H1 (cell line): Measurements from ENCODE around the gene TCERG1L. TPM values are rescaled to one million over a fixed set of nuclear protein-coding genes. Genes with fewer than 3 reads are reported as not detected.

Experiments
- CTCF ChIA-PET: fragments of 300-600 bp; sonication (Branson Sonifier 250); formaldehyde crosslinking; loops from one replicate; lab custom pipeline; 2021; ENCODE audit not compliant: partially characterized antibody; lab: Charles Lee
- POLR2A ChIA-PET: fragments of 300-600 bp; sonication (Branson Sonifier 250); formaldehyde crosslinking; loops from one replicate; lab custom pipeline; 2021; ENCODE audit warnings: inconsistent platforms; ENCODE audit not compliant: partially characterized antibody; lab: Charles Lee
- DNase-seq, 2 experiments: peaks; one replicate each; pipeline versions ENCODE4 v3.0.0 to v3.0.0-alpha.2; 2010 to 2022; ENCODE audit warnings: low spot score in 2 of 2, low read depth in 1 of 2, mixed read lengths in 1 of 2
- FAIRE-seq: peaks from 2 replicates; lab custom pipeline; 2011; peaks lifted over from hg19 to GRCh38; lab: Jason Lieb, UNC
- H2AFZ ChIP-seq: 2 replicates; pipeline ENCODE4 v1.8.1; 2012; ENCODE audit warnings: low read length, inconsistent platforms
- H2AK5ac ChIP-seq: 2 replicates; pipeline ENCODE4 v1.6.1; 2013; ENCODE audit warnings: low read depth, low read length
- H2BK120ac ChIP-seq: replicated peaks from 2 replicates; pipeline ENCODE3; 2013; ENCODE audit warnings: low read depth, low read length, inconsistent platforms
- H2BK12ac ChIP-seq: 2 replicates; pipeline ENCODE4 v1.6.1; 2013; ENCODE audit warnings: low read depth, low read length
- H2BK15ac ChIP-seq: 2 replicates; pipeline ENCODE4 v1.6.1; 2013; ENCODE audit warnings: low read length
- H2BK20ac ChIP-seq: 2 replicates; pipeline ENCODE4 v1.6.1; 2013; ENCODE audit warnings: low read length
- H2BK5ac ChIP-seq: 2 replicates; pipeline ENCODE4 v1.6.1; 2013; ENCODE audit warnings: low read depth, low read length
- H3K14ac ChIP-seq: 2 replicates; pipeline ENCODE4 v1.6.1; 2013; ENCODE audit warnings: inconsistent platforms; ENCODE audit not compliant: insufficient read length
- H3K18ac ChIP-seq: 2 replicates; pipeline ENCODE4 v1.6.1; 2013; ENCODE audit warnings: low read length; ENCODE audit errors: extremely low read depth
- H3K23ac ChIP-seq: 2 replicates; pipeline ENCODE4 v1.6.1; 2013; ENCODE audit warnings: inconsistent platforms; ENCODE audit not compliant: insufficient read length
- H3K23me2 ChIP-seq: 2 replicates; pipeline ENCODE4 v1.6.1; 2013; ENCODE audit warnings: low read depth, low read length
- H3K27ac ChIP-seq: 2 replicates; pipeline ENCODE4 v1.6.1; 2011; ENCODE audit warnings: low read depth, low read length, inconsistent platforms
- H3K27me3 ChIP-seq, 4 experiments: replicated peaks in 1 of 4; 1 replicate in 1 of 4; 2 replicates in 3 of 4; pipeline versions ENCODE4 v1.6.1 to v1.8.1; 2011 to 2013; ENCODE audit warnings: low read length in 3 of 4, mild to moderate bottlenecking in 3 of 4, inconsistent platforms in 2 of 4, mixed read lengths in 2 of 4, moderate library complexity in 1 of 4; ENCODE audit not compliant: control insufficient read depth in 3 of 4, insufficient read depth in 3 of 4; ENCODE audit errors: extremely low read depth in 1 of 4
- H3K36me3 ChIP-seq, 4 experiments: 2 replicates each; pipeline versions ENCODE4 v1.6.1 to v1.8.1; 2011 to 2013; ENCODE audit warnings: mild to moderate bottlenecking in 4 of 4, low read length in 3 of 4, moderate library complexity in 2 of 4, control low read depth in 1 of 4, inconsistent platforms in 1 of 4; ENCODE audit not compliant: insufficient read depth in 4 of 4, control insufficient read depth in 2 of 4
- H3K4ac ChIP-seq: replicated peaks from 2 replicates; pipeline ENCODE3; 2013; ENCODE audit warnings: low read length, low read depth, mixed read lengths, inconsistent platforms; ENCODE audit not compliant: insufficient read length
- H3K4me1 ChIP-seq, 4 experiments: replicated peaks in 1 of 4; 1 replicate in 1 of 4; 2 replicates in 3 of 4; pipeline versions ENCODE4 v1.6.1 to v1.8.1; 2011 to 2013; ENCODE audit warnings: low read length in 3 of 4, inconsistent platforms in 2 of 4, mixed read lengths in 1 of 4; ENCODE audit not compliant: insufficient read depth in 4 of 4, control insufficient read depth in 3 of 4
- H3K4me2 ChIP-seq, 2 experiments: 2 replicates each; pipeline versions ENCODE4 v1.6.1 to v1.8.1; 2011 to 2013; ENCODE audit warnings: low read depth in 2 of 2, low read length in 2 of 2, control low read depth in 1 of 2, inconsistent platforms in 1 of 2, mild to moderate bottlenecking in 1 of 2; ENCODE audit not compliant: insufficient read depth in 1 of 2
- H3K4me3 ChIP-seq, 4 experiments: fragments of 200-600, 300-600 bp in 1 of 4; sonication (generic), shearing (Covaris generic), sonication (Bioruptor Twin) in 1 of 4; 2 replicates each; pipeline versions ENCODE4 v1.5.1 to v1.8.1; 2011 to 2016; ENCODE audit warnings: low read length in 4 of 4, low read depth in 3 of 4, control low read depth in 2 of 4, inconsistent platforms in 2 of 4, mild to moderate bottlenecking in 2 of 4, mixed read lengths in 1 of 4, moderate library complexity in 1 of 4; ENCODE audit not compliant: insufficient read depth in 2 of 4; ENCODE audit errors: extremely low read depth in 1 of 4
- H3K56ac ChIP-seq: replicated peaks from 2 replicates; pipeline ENCODE3; 2013; ENCODE audit warnings: low read depth, mild to moderate bottlenecking, mixed read lengths, low read length, inconsistent platforms; ENCODE audit not compliant: insufficient read length
- H3K79me1 ChIP-seq: 2 replicates; pipeline ENCODE4 v1.6.1; 2013; ENCODE audit warnings: low read depth, low read length, control low read depth
- H3K79me2 ChIP-seq, 2 experiments: 2 replicates each; pipeline versions ENCODE4 v1.6.1 to v1.8.1; 2012 to 2013; ENCODE audit warnings: low read length in 2 of 2, mild to moderate bottlenecking in 2 of 2, inconsistent platforms in 1 of 2; ENCODE audit not compliant: insufficient read depth in 2 of 2, control insufficient read depth in 1 of 2
- H3K9ac ChIP-seq, 4 experiments: replicated peaks in 1 of 4; 1 replicate in 1 of 4; 2 replicates in 3 of 4; pipeline versions ENCODE4 v1.6.1 to v1.8.1; 2011 to 2013; ENCODE audit warnings: low read depth in 3 of 4, low read length in 3 of 4, control low read depth in 2 of 4, mild to moderate bottlenecking in 2 of 4, moderate library complexity in 2 of 4, inconsistent platforms in 1 of 4; ENCODE audit errors: extremely low read depth in 1 of 4
- H3K9me3 ChIP-seq, 2 experiments: 2 replicates each; pipeline versions ENCODE4 v1.6.1 to v1.8.1; 2012 to 2013; ENCODE audit warnings: mild to moderate bottlenecking in 2 of 2, moderate library complexity in 2 of 2, control low read depth in 1 of 2, inconsistent platforms in 1 of 2, low read depth in 1 of 2, low read length in 1 of 2, mixed read lengths in 1 of 2; ENCODE audit not compliant: insufficient read depth in 2 of 2
- H4K20me1 ChIP-seq, 2 experiments: replicated peaks in 1 of 2; 2 replicates each; pipeline versions ENCODE3 to v1.8.1; 2011 to 2013; ENCODE audit warnings: inconsistent platforms in 2 of 2, low read length in 2 of 2, mild to moderate bottlenecking in 1 of 2; ENCODE audit not compliant: insufficient read depth in 2 of 2, control insufficient read depth in 1 of 2
- H4K5ac ChIP-seq: 2 replicates; pipeline ENCODE4 v1.6.1; 2013; ENCODE audit warnings: low read length, low read depth, mixed read lengths, inconsistent platforms; ENCODE audit not compliant: insufficient read length
- H4K8ac ChIP-seq: 2 replicates; pipeline ENCODE4 v1.8.0; 2013; ENCODE audit warnings: mild to moderate bottlenecking, moderate library complexity, low read length, inconsistent platforms; ENCODE audit not compliant: insufficient read depth; ENCODE audit errors: extremely low read depth
- H4K91ac ChIP-seq: replicated peaks from 2 replicates; pipeline ENCODE3; 2013; ENCODE audit warnings: low read length, mixed read lengths, inconsistent platforms; ENCODE audit not compliant: insufficient read length
- BCL11A ChIP-seq, 2 experiments: IDR thresholded peaks; one replicate each; pipeline ENCODE4 v1.6.1; 2011; ENCODE audit warnings: low read depth in 2 of 2, low read length in 2 of 2, mild to moderate bottlenecking in 2 of 2
- POLR2AphosphoS5 ChIP-seq: IDR thresholded peaks from 2 replicates; pipeline ENCODE4 v1.6.1; 2011; ENCODE audit warnings: low read depth, low read length
- RXRA ChIP-seq: IDR thresholded peaks from 2 replicates; pipeline ENCODE4 v1.6.1; 2011; ENCODE audit warnings: low read depth, mild to moderate bottlenecking, low read length, moderate library complexity; ENCODE audit not compliant: insufficient read depth
- SP4 ChIP-seq: IDR thresholded peaks from 2 replicates; pipeline ENCODE4 v1.6.1; 2012; ENCODE audit warnings: low read length, inconsistent platforms
- WGBS, 2 experiments: shearing (Covaris generic) in 1 of 2; methylation state at CpG; one replicate each; pipeline versions ENCODE4 v1.1.6 to v1.1.7; 2013 to 2015; ENCODE audit warnings: low lambda C conversion rate in 2 of 2, mixed read lengths in 2 of 2, inconsistent platforms in 1 of 2, low coverage in 1 of 2, missing lambda C conversion rate in 1 of 2; ENCODE audit not compliant: insufficient replicate concordance in 2 of 2, insufficient coverage in 1 of 2, insufficient read length in 1 of 2; ENCODE audit errors: extremely low coverage in 1 of 2, missing lambda C conversion rate in 1 of 2; 5-methylcytosine and 5-hydroxymethylcytosine counted together
- polyA plus RNA-seq, 7 experiments: library from polyadenylated mRNA; depleted of rRNA in 3 of 7; stranded (reverse) in 5 of 7; unstranded in 2 of 7; fragments of >200 nt in 5 of 7; fragments of 200-250 nt in 2 of 7; gene quantifications; 1 replicate in 5 of 7; 2 replicates in 1 of 7; 4 replicates in 1 of 7; pipeline versions ENCODE4 v1.2.1 to v1.2.3, GENCODE V29; 2011 to 2013; ENCODE audit warnings: missing spikeins in 2 of 7, mixed read lengths in 2 of 7
- total RNA-seq: library from RNA; stranded (reverse); fragmentation: NEBNext Ultra II Directional; extraction: Animal tissue kit (Norgen Biotek cat#: 25700); gene quantifications from 2 replicates; pipeline ENCODE4 v1.2.1, GENCODE V29; 2021

The TCERG1L gene
- total and polyA plus RNA-seq, 2 of the 8 experiments (the other 6 are each of a cell fraction or from before 2014, with no cell fraction given): 3.9 to 6.9 TPM

DNA sequence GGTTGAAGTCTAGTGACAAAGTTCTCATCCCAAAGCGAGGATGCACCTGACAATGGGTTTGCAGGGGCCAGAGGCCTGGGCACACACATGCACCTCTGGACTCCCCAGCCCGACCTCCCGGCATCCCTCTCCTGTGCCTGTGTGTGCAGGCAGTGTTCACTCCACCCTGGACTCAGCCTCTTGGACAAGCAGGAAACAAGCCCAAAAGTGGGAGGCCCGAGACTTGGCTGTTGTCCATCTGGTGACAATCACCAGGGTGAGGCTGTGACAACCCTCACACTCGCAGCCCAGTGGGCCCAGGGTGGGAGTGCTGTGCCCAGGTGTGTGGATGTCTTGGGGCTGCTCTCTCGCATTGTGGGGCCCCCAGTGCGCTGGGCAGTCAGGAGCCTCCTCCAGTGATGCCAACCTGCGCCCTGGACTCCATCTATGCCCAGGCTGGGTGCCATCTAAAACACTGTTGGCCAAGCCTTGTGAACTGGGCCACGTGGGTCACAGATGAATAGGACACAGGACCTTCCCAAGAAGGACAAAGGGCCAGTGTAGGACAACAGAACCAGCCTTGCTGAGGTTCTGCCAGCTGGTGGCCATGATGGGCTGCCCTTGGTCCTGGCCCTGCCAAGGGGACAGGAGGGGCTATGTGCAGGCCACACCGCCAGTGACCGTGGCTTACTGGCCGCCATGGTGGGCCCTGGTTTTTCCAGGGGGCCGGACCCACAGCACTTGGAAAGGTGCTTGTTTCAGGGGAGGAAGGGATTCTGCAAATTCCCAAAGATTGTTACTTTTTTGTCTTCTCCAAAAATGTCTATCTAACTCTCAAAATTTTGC lies 144.3 kb downstream of the TCERG1L start:
- no peak for FAIRE-seq
- Histone ChIP-seq H3K14ac (no peak overlapping the region), H3K23ac (no peak overlapping the region), H3K4me3 (no peak overlapping the region), H3K9me3 (no peaks in the 10 kb centered on the region), H2BK5ac (no peak overlapping the region), H2BK15ac (0 out of 2 replicates have a peak overlapping the region, but pooled peaks have one; percentile 61), H3K56ac (no peak overlapping the region), H3K23me2 (no peaks in the 10 kb centered on the region), H3K27ac (no peak overlapping the region), H2AK5ac (no peak overlapping the region), H3K79me2 (no peaks in the 10 kb centered on the region), H4K91ac (no peak overlapping the region), H2BK20ac (no peak overlapping the region), H3K4me1 (no peaks in the 10 kb centered on the region; a peak in 2 of 7 replicates), H4K5ac (no peak overlapping the region), H4K8ac (no peak overlapping the region), H3K36me3 (no peaks in the 10 kb centered on the region), H2BK120ac (no peak overlapping the region), H3K79me1 (no peaks in the 10 kb centered on the region), H3K4me2 (no peak overlapping the region), H3K27me3 (no peaks in the 10 kb centered on the region), H3K4ac (no peak overlapping the region), H2AFZ (no peak overlapping the region), H2BK12ac (no peak overlapping the region), H4K20me1 (peaks cover 0 to 2% of the 10 kb centered on the region in 2 experiments), H3K9ac (no peak overlapping the region), H3K18ac (no peak overlapping the region)
- ChIA-PET POLR2A (no interaction called here), CTCF (no interaction called here)
- DNase-seq: no peak
- TF ChIP-seq RXRA: no peak
- TF ChIP-seq BCL11A (IDR thresholded peaks at IDR 0.05; ENCODE audit: low read depth in 2 of 2, low read length in 2 of 2): no peak
- no peak for TF ChIP-seq SP4
- TF ChIP-seq POLR2AphosphoS5: no peak
- WGBS, 2 experiments: 84% methylated on average over 13 of the region's 13 CpGs; no CpG with 5 or more reads in 1 of the 2 experiments
